Stimulated activated CD8-positive, alpha-beta memory T cell treated with anti-CD3 and anti-CD28 coated beads, Interleukin-12 subunit alpha, Interleukin-12 subunit beta, amount 100 ng/mL, for 4 hours (primary cell): Measurements from ENCODE around the gene CLK1.
A peak's percentile ranks its signal among the peaks of the same experiment; 100 is the strongest.
"Not testable (repeated sequence)": the region's sequence is repeated elsewhere in the genome, so short reads cannot be mapped to it uniquely, and the experiment has no call there.

Source experiments
- DNase-seq: peaks from one replicate; pipeline ENCODE4 v3.0.0-alpha.2; 2020; ENCODE audit warnings: low read depth

The CLK1 gene

GRCh38 chr2:200851398-200852248, 12.8 kb downstream of the CLK1 start:
- no peak for DNase-seq

GRCh38 chr2:200850512-200851256, 13.8 kb downstream of the CLK1 start:
- DNase-seq: no peak

GRCh38 chr2:200847939-200848338, 16.5 kb downstream of the CLK1 start:
- no peak for DNase-seq

GRCh38 chr2:200847269-200847668, 17.2 kb downstream of the CLK1 start:
- no peak for DNase-seq

GRCh38 chr2:200845669-200846325, 18.7 kb downstream of the CLK1 start:
- no peak for DNase-seq

GRCh38 chr2:200845194-200845593, 19.3 kb downstream of the CLK1 start:
- no peak for DNase-seq

- DNase-seq: no peak
Observed at GRCh38 chr2:200843993-200844948, 20.2 kb downstream of the CLK1 start.

- no peak for DNase-seq
Observed at GRCh38 chr2:200839513-200839912, 24.9 kb downstream of the CLK1 start.

GRCh38 chr2:200834701-200835100, 29.8 kb downstream of the CLK1 start:
- DNase-seq: no peak

- DNase-seq: no peak
Observed at GRCh38 chr2:200829258-200829655, 35.2 kb downstream of the CLK1 start.

GRCh38 chr2:200828572-200829257, 35.7 kb downstream of the CLK1 start:
- DNase-seq: no peak

- no peak for DNase-seq
Observed at GRCh38 chr2:200828104-200828503, 36.4 kb downstream of the CLK1 start.

- DNase-seq: no peak
Observed at GRCh38 chr2:200821686-200822245, 42.7 kb downstream of the CLK1 start.

- no peak for DNase-seq
Observed at GRCh38 chr2:200820573-200821234, 43.8 kb downstream of the CLK1 start.

GRCh38 chr2:200818732-200819131, 45.7 kb downstream of the CLK1 start:
- DNase-seq: not testable (repeated sequence)

- no peak for DNase-seq
Observed at GRCh38 chr2:200814917-200815316, 49.5 kb downstream of the CLK1 start.

GRCh38 chr2:200814276-200814815, 50.1 kb downstream of the CLK1 start:
- no peak for DNase-seq

- DNase-seq: peak; percentile 62
Observed at GRCh38 chr2:200812122-200813022, 52.1 kb downstream of the CLK1 start.
